IMR-90 (cell line): Measurements from ENCODE around the gene RIMKLA. TPM values are rescaled to one million over a fixed set of nuclear protein-coding genes. Genes with fewer than 3 reads are reported as not detected.

ENCODE experiments used
- ATAC-seq: fragments of 200-7000 bp; cut with Tn5 transposase; 2 replicates; pipeline ENCODE4 v1.9.1; 2020; ENCODE audit warnings: low read depth, mild to moderate bottlenecking, moderate library complexity
- BruUV-seq: library from RNA; stranded (reverse); fragments of 400-500 nt; replicated peaks from 2 replicates; lab custom pipeline; 2021; lab: Mats Ljungman, UMichigan
- CTCF ChIA-PET: fragments of 300-600 bp; formaldehyde crosslinking; extraction: SDS; loops from one replicate; lab custom pipeline; 2021; ENCODE audit warnings: antibody characterized with exemption; lab: Yijun Ruan, JAX
- POLR2A ChIA-PET: fragments of 300-600 bp; sonication (Branson Sonifier 250); formaldehyde crosslinking; loops from one replicate; lab custom pipeline; 2022; ENCODE audit warnings: antibody characterized with exemption; ENCODE audit not compliant: unreplicated experiment; lab: Charles Lee
- DNase-seq: peaks from one replicate; pipeline ENCODE4 v3.0.0; 2013
- H2AFZ ChIP-seq: replicated peaks from 2 replicates; pipeline ENCODE3; 2013; ENCODE audit warnings: low read length, mild to moderate bottlenecking; ENCODE audit not compliant: poor library complexity
- H2AK5ac ChIP-seq: 2 replicates; pipeline ENCODE4 v1.6.1; 2013; ENCODE audit warnings: low read depth, low read length, inconsistent platforms
- H2AK9ac ChIP-seq: replicated peaks from 2 replicates; pipeline ENCODE3; 2013; ENCODE audit warnings: mild to moderate bottlenecking, low read depth, low read length, moderate library complexity; ENCODE audit not compliant: poor library complexity
- H2BK120ac ChIP-seq: 2 replicates; pipeline ENCODE4 v1.6.1; 2013; ENCODE audit warnings: low read depth, low read length, inconsistent platforms
- H2BK15ac ChIP-seq: 3 replicates; pipeline ENCODE4 v1.6.1; 2013; ENCODE audit warnings: low read depth, low read length, inconsistent platforms
- H2BK20ac ChIP-seq: 2 replicates; pipeline ENCODE4 v1.6.1; 2013; ENCODE audit warnings: low read depth, mild to moderate bottlenecking, inconsistent platforms, low read length, moderate library complexity
- H2BK5ac ChIP-seq: 2 replicates; pipeline ENCODE4 v1.6.1; 2013; ENCODE audit warnings: mild to moderate bottlenecking, low read depth, low read length, inconsistent platforms; ENCODE audit not compliant: poor library complexity, severe bottlenecking
- H3K14ac ChIP-seq: replicated peaks from 2 replicates; pipeline ENCODE4 v1.6.1; 2013; ENCODE audit warnings: low read depth, low read length, inconsistent platforms
- H3K18ac ChIP-seq: 2 replicates; pipeline ENCODE4 v1.6.1; 2013; ENCODE audit warnings: low read depth, low read length, control low read depth
- H3K23ac ChIP-seq: 2 replicates; pipeline ENCODE4 v1.6.1; 2013; ENCODE audit warnings: low read depth, low read length, inconsistent platforms
- H3K27ac ChIP-seq: 2 replicates; pipeline ENCODE4 v1.5.1; 2013; ENCODE audit warnings: mild to moderate bottlenecking, control low read depth, low read length; ENCODE audit not compliant: insufficient read depth
- H3K27me3 ChIP-seq: 2 replicates; pipeline ENCODE4 v1.6.1; 2013; ENCODE audit warnings: low read length; ENCODE audit not compliant: control insufficient read depth, insufficient read depth
- H3K36me3 ChIP-seq: 2 replicates; pipeline ENCODE4 v1.6.1; 2013; ENCODE audit warnings: low read length, mixed read lengths; ENCODE audit not compliant: control insufficient read depth, insufficient read depth
- H3K4ac ChIP-seq: 2 replicates; pipeline ENCODE4 v1.6.1; 2013; ENCODE audit warnings: low read depth, low read length, inconsistent platforms
- H3K4me1 ChIP-seq: 2 replicates; pipeline ENCODE4 v1.6.1; 2013; ENCODE audit warnings: low read length, mixed read lengths; ENCODE audit not compliant: control insufficient read depth, insufficient read depth
- H3K4me2 ChIP-seq: 2 replicates; pipeline ENCODE4 v1.6.1; 2013; ENCODE audit warnings: low read depth, mild to moderate bottlenecking, control low read depth, low read length, moderate library complexity
- H3K4me3 ChIP-seq: 2 replicates; pipeline ENCODE4 v1.5.1; 2013; ENCODE audit warnings: low read depth, mild to moderate bottlenecking, control low read depth, low read length, moderate library complexity; ENCODE audit not compliant: insufficient read depth
- H3K56ac ChIP-seq: 2 replicates; pipeline ENCODE4 v1.6.1; 2013; ENCODE audit warnings: low read length, inconsistent platforms; ENCODE audit not compliant: insufficient read depth; ENCODE audit errors: extremely low read depth
- H3K79me1 ChIP-seq, 2 experiments: 2 replicates each; pipeline ENCODE4 v1.6.1; 2013; ENCODE audit warnings: low read length in 2 of 2, inconsistent platforms in 1 of 2, low read depth in 1 of 2
- H3K9ac ChIP-seq: 2 replicates; pipeline ENCODE4 v1.6.1; 2013; ENCODE audit warnings: low read depth, low read length, control low read depth
- H3K9me1 ChIP-seq: 2 replicates; pipeline ENCODE4 v1.6.1; 2013; ENCODE audit warnings: low read length, inconsistent platforms; ENCODE audit not compliant: insufficient read depth
- H3K9me3 ChIP-seq: 2 replicates; pipeline ENCODE4 v1.6.1; 2013; ENCODE audit warnings: low read length; ENCODE audit not compliant: control insufficient read depth, insufficient read depth
- H4K20me1 ChIP-seq: 2 replicates; pipeline ENCODE4 v1.6.1; 2013; ENCODE audit warnings: low read length, inconsistent platforms; ENCODE audit not compliant: insufficient read depth
- H4K5ac ChIP-seq: 2 replicates; pipeline ENCODE4 v1.6.1; 2013; ENCODE audit warnings: mild to moderate bottlenecking, low read depth, low read length, control low read depth
- H4K8ac ChIP-seq, 2 experiments: 2 replicates each; pipeline ENCODE4 v1.6.1; 2013; ENCODE audit warnings: low read depth in 2 of 2, low read length in 2 of 2, control low read depth in 1 of 2, inconsistent platforms in 1 of 2
- H4K91ac ChIP-seq: 2 replicates; pipeline ENCODE4 v1.6.1; 2013; ENCODE audit warnings: low read depth, low read length, inconsistent platforms; ENCODE audit not compliant: insufficient read depth
- RFX5 ChIP-seq: IDR thresholded peaks from 2 replicates; pipeline ENCODE4 v1.8.0; 2012; ENCODE audit warnings: low read depth, mild to moderate bottlenecking, low read length, moderate library complexity
- SMC3 ChIP-seq: fragments of 150-350 bp; IDR thresholded peaks from 2 replicates; pipeline ENCODE4 v1.6.1; 2016; ENCODE audit warnings: low read depth, mild to moderate bottlenecking, antibody characterized with exemption, low read length, moderate library complexity
- WGBS, 2 experiments: methylation state at CpG; one replicate each; pipeline versions ENCODE4 v1.1.5 to v1.1.7; 2013; ENCODE audit warnings: missing lambda C conversion rate in 2 of 2; ENCODE audit not compliant: insufficient read length in 1 of 2; ENCODE audit errors: extremely low coverage in 2 of 2; 5-methylcytosine and 5-hydroxymethylcytosine counted together
- dilution Hi-C: fragments of 300-500 bp; cut with HindIII; formaldehyde crosslinking; loops from one replicate; pipeline ENCODE4 v1.14.3; 2018; ENCODE audit warnings: low sequenced_read_pairs; ENCODE audit not compliant: unreplicated experiment
- in situ Hi-C: fragments of 300-500 bp; cut with MboI; formaldehyde crosslinking; loops from 3 replicates; pipeline ENCODE4 v1.14.3; 2019; ENCODE audit warnings: low sequenced_read_pairs, inconsistent platforms, mixed read lengths
- intact Hi-C: fragments of 100-400 bp; cut with micrococcal nuclease; formaldehyde crosslinking; loops from 2 replicates; pipeline ENCODE4 v1.10.0; 2022
- polyA plus RNA-seq, 3 experiments: library from polyadenylated mRNA; depleted of rRNA; stranded (reverse); fragments of >200 nt; gene quantifications; 2 replicates each; pipeline ENCODE4 v1.2.3, GENCODE V29; 2012; ENCODE audit warnings: low replicate concordance in 1 of 3
- total RNA-seq: library from RNA; depleted of rRNA; stranded (reverse); fragments of >200 nt; gene quantifications from 2 replicates; pipeline ENCODE4 v1.2.3, GENCODE V29; 2012

RIMKLA gene
- total and polyA plus RNA-seq, 2 of the 4 experiments (the other 2 are of a cell fraction), result not detected

DNA sequence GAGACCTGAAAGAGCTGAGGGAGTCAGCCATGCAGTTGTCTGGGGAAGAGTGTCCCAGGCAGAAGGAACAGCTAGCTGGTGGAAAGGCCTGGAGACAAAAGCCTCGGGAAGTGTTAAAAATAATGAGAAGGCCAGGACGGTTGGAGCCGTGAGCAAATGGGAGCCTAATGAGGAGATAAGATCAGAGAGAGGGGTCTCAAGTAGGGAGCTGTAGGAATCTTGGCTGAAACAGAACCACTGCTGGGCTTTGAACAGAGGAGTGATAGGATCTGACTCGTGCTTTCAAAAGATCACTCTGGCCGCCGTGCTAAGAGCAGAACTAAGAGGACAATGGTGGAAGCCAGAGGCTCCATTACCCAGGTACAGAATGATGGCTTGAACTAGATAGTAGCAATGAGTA, 43.6 kb upstream of the RIMKLA start:
- BruUV-seq, result no TSS peak
- H4K91ac ChIP-seq, result no peak overlapping the region
- no peak overlapping the region for H2BK20ac ChIP-seq
- intact Hi-C loops (loop anchor here (5.0 to 10.0 kb wide), 2 partner anchors 428 to 765 kb away; partner anchors contain the start of genes C1orf50 and P3H1), dilution Hi-C loops (no loop called here), in situ Hi-C loops (no loop called here)
- H3K27ac ChIP-seq, result no peak overlapping the region
- H3K4ac ChIP-seq, result no peak overlapping the region
- no peak overlapping the region for H4K5ac ChIP-seq
- no peak overlapping the region for H3K18ac ChIP-seq
- no peak overlapping the region for H3K14ac ChIP-seq
- no peak overlapping the region for H2BK120ac ChIP-seq
- WGBS, 2 experiments, result 71% methylated on average over 4 of the region's 6 CpGs; no CpG with 5 or more reads in 1 of the 2 experiments
- peaks cover 0 to 26% of the 10 kb centered on the region in 2 experiments; a peak in 2 of 4 replicates for H3K79me1 ChIP-seq
- H2BK5ac ChIP-seq, result no peak overlapping the region
- ATAC-seq (no peak), DNase-seq (no peak)
- TF ChIP-seq SMC3 (no peak), RFX5 (no peak)
- H3K9me3 ChIP-seq, result no peaks in the 10 kb centered on the region
- H2AK9ac ChIP-seq, result no peak overlapping the region
- H3K56ac ChIP-seq, result no peak overlapping the region
- H4K20me1 ChIP-seq, result peaks cover 25% of the 10 kb centered on the region
- H3K4me3 ChIP-seq, result no peak overlapping the region
- no peaks in the 10 kb centered on the region; the same call in 1 of the 2 replicates for H3K27me3 ChIP-seq
- ChIA-PET POLR2A (no interaction called here), CTCF (no interaction called here)
- H3K23ac ChIP-seq, result no peak overlapping the region
- H3K9ac ChIP-seq, result no peak overlapping the region
- no peak overlapping the region for H4K8ac ChIP-seq
- H3K36me3 ChIP-seq, result no peaks in the 10 kb centered on the region
- H2AK5ac ChIP-seq, result no peak overlapping the region
- H2AFZ ChIP-seq, result no peak overlapping the region
- no peak overlapping the region for H2BK15ac ChIP-seq
- H3K4me2 ChIP-seq, result no peak overlapping the region
- H3K9me1 ChIP-seq, result no peaks in the 10 kb centered on the region
- no peaks in the 10 kb centered on the region for H3K4me1 ChIP-seq
